Activated CD4-positive, alpha-beta T cell treated with anti-CD3 and anti-CD28 coated beads for 48 hours (primary cell): ENCODE results near the gene SKAP2.

Experiments used
- DNase-seq: peaks from one replicate; pipeline ENCODE4 v3.0.0-alpha.2; 2020

The SKAP2 gene, protein sequence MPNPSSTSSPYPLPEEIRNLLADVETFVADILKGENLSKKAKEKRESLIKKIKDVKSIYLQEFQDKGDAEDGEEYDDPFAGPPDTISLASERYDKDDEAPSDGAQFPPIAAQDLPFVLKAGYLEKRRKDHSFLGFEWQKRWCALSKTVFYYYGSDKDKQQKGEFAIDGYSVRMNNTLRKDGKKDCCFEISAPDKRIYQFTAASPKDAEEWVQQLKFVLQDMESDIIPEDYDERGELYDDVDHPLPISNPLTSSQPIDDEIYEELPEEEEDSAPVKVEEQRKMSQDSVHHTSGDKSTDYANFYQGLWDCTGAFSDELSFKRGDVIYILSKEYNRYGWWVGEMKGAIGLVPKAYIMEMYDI

DNA sequence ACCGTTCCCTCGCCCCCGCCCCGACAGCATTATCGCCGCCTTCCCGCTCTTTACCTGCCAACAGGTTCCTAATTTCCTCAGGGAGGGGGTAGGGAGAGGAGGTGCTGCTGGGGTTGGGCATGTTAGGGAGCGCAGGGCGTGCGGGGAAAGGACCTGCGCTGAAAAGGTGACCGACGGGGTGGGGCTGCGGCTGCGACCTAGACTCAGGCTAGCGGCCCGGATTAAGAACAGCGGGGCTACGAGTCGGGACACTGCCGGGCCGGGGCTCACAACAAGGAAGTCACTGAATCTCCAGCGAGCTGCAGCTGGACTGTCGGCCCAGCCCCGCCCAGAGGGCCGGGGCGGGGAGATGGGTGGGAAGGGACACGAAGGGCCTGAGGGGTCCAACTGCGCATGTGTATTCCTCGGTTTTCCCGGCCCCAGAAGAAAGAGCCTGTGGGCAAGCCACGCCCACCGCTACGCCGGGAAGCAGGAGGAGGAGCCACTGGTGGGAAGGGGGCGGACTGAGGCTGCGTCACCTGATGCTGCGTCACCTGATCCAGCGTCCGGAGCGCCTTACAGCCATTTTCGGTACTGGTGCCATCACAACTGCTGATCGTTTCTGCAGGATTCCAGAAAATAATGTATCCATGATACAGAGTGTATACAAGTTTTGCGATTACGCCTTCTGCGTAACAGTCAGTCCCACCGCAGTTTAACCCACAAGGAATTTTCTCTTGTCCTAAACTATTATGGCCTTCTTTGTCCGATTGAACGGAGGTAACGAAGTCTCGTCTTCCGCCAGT lies at the start of gene SKAP2:
SKAP2 (minus strand) TSS at position 282 of the 785 bp plus-strand sequence; CDS start at position 121, 161 bp downstream.
- peak; percentile 90 for DNase-seq

DNA sequence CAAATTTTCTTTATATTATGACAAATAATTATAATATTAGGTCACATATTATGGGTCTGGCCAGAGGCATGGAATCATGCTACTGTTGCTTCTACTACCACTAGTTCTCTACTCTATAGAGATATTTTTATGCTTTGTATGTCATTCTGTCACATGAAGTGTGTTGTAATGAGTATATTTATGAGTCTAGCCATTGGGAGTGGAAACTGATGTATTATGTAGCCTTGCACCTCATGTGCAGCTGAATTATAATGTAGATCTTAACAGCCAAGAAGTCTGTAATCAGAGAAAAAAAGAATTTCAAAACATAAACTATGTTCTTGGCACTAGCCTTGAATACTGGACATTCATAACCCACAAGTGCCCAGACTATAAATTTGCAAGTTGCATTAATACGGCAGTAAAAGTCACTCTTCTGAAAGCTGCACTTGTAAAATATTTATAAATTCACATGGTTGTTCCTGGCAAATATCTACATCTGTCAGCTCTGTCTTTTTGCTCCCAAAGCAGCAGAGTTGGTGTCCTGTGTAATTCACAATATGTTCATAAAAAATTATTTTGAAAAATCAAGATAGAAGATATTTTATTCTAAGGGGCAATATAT lies 48.6 kb upstream of the SKAP2 start:
- no peak for DNase-seq

DNA sequence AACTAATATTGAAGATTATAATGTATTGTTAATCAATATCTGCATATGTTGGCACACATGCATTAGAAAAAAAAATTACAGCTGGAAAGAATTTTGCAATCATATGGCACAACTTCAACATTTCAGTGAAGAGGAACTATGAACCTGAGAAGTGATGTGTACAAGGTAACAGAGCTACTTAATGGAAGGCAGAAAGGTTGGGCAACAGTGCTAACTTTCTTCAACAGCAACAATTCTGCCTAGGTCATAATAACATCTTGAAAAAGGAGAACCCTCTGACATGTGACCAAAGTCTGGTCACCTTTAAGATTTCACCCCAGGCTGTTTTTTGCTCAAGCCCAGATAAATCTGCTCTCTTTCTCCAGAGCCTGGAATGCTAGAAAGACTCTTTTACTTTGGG lies 47.9 kb upstream of the SKAP2 start:
- no peak for DNase-seq

DNA sequence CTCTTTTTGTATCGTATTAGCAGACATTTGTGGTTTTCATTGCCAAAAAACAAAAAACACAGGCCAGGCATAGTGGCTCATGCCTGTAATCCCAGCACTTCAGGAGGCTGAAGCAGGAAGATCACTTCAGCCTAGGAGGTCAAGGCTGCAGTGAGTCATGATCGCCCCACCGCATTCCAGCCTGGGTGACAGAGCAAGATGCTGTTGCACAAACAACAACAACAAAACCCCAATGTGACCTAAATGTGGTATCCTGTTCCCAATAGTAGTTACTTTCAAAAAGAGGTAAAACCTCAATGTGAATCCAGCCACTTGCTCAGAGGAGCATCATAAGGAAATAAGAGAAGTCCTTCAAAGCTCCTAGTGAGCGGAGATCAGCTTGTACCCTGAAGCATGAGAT lies 45.8 kb upstream of the SKAP2 start:
- DNase-seq = no peak

DNA sequence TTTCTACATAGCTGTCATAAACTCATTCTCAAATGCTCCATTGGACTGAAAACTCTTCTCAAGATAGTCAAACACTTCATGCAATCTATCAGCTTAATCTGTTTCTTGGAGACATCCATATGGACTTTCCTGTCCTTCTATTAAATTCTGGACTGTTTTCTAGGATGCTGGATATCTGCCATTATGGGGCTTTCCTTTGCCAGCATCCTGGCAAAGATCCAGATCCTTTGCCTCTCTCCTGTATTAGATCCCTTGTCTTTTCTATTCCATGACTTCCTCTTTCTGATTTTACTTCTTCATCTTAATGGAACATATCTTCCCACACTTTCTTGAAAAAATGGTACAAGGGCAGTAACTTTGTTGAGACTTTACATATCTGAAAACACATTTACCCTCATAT lies 35.9 kb upstream of the SKAP2 start:
- DNase-seq = no peak

DNA sequence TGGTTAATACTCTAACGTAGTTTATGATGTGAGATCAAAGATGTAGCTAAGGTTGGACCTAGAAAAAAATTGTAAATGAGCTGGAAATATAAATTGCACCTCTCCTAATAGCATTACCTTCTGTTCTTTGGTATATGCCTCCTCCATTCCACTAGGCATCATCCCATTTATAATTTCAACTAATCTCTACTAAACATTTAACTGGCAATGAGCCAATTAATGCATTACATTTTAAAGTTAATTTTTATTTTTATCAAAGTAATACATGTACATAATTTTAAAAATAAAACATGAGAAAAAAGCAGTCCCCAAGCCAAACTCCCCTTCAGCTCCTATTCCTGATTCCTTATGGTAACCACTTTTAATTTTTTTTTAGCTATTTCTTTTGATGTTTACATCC lies 35.1 kb upstream of the SKAP2 start:
- DNase-seq = no peak

DNA sequence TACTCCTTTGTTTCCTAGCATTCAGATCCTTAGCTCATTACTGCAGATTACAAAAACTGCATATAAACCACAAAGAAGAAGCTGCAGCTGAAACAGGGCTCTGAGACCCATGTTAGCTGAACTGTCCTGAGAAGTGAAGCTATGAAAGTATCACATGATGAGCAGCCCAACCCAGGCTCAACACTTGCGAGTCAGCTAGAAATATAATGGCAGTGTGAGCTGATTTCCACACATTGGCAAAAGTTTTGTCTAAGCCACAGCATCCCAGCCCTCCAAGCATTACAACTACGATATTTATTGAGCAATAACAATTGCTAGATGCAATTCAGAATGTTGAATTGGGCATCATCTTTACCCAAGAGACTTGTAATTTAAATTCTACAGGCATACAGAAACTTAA lies 34.5 kb upstream of the SKAP2 start:
- no peak for DNase-seq

DNA sequence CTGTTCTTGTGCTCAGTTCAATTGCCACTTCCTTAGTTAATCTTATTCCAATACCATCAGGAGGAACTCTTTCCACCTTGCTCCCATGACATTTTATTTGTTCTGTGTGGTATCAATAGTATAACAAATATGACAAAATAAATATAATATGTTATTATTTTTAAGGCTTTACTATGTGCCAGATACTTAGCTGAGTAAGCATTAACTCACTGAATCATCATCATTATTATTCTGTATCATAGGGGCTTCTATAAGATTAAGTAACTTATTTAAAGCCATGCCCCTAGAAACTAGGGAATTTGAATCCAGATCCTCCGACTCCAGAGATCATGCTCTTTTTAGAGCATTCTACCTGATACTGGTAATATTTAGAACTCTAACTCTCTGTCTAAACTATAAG lies 33.5 kb upstream of the SKAP2 start:
- no peak for DNase-seq

DNA sequence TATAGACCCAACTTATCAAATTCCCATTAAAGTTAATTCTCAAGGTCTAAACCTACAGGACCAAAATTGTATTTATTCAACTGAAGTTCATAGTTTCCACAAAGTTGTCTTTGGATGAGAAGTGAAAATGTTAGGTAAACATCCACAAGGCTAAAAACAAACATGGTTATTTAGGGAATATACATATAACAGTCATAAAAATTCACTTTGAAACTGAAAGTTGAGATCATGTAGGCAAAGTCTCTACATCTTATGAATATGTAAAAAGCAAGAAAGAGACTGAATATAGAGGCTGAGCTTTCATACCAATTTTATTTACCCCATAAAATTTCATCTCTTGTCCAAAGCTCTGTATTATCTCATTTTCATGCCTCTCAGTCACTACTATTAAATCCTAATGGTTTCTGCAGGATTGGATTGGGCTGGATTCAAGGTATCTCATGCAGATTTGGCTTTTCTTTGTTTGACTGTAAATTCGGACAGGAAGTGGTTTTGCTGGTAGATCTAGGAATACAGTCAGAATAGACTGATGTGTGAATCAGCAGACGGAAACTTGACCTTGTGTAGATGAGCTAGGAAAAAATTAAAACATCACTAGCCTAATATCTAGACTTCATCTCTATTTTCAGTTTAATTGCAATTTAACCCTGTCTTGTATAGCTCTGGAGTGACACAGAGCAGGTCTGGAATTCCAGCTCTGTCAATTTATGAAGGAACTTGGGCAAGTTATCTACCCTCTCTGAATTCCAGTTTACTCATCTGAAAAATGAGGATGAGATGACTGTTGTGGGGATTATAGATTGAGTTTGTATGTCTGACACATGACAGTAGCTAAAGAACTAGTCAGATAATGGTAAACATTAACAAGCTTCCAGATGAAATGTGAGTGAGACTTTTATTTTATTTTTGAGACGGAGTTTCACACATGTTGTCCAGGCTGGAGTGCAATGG lies 27.3 kb upstream of the SKAP2 start:
- DNase-seq = no peak

DNA sequence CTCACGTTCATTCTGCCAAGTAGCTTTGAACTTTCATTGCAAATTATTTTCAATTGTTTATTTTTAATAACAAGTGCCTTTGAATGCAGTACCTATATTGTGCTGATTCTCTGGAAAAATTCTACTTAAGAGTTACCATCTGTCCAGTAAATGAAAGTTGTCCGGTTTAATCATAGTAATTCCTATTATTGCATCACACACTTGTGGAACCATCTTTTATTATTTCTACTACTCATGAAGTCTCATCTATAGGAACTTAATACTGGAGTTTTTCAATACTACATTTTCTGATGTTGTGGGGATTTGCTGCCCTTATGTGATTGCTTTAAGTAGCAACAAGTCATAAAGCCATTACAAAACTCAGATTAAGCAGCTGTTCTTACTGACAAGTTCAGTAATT lies 16.5 kb upstream of the SKAP2 start:
- no peak for DNase-seq

DNA sequence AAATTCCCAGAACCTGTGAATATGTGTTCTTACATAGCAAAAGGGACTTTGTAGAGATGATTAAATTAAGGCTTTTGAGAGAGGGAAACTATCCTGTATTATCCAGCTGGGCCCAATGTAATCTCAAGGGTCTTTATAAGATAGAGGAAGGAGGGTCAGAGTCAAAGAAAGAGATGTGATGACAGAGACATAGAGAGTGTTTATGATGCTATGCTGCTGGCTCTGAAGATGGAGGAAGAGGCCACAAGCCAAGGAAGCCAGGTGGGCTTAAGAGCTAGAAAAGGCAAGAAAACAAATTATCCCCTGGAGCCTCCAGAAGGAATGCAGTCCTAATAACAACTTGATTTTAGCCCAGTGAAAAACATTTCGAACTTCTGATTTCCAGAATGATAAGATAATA lies 15.3 kb upstream of the SKAP2 start:
- DNase-seq = no peak

DNA sequence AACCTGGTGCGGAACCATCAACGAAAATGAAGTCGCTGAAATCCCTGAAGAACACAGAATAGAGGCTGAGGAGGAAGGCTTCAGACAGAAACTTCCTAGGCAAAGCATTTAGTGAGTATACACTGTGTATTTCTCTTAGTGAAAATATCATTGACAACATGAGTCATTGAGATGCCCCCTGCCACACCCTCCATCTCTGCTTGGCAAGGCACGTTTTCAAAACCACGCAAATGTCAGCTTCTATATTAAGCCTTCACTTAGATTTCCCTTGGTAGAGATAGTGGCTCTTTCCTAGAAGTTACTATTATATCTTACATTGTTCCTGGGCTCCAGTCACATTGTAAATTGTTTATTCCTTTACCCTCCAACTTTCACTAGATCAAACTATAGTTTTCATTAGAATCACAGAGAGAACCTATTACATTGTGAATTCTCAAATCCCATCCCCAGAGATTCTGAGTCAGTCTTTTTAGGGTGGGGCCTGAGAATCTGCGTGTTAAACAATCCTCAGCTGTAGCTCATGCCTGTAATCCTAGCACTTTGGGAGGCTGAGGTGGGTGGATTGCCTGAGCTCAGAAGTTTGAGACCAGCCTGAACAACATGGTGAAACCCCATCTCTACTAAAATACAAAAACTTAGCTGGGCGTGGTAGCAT lies 4.6 kb upstream of the SKAP2 start:
- no peak for DNase-seq

DNA sequence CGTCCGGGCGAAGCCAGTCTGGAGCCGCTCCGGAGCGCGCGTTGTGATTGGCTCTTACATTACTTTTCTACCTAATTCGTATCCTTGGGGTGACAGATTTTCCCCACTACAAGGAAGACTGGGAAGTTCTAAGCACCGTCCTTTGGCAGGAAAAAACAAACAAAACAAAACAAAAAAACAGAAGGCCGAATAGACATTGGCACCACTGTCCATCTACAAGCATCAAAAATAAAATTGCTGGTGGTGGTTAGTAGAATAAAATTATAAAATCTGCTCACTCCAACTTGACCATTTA lies 651 bp upstream of the SKAP2 start:
- no peak for DNase-seq

DNA sequence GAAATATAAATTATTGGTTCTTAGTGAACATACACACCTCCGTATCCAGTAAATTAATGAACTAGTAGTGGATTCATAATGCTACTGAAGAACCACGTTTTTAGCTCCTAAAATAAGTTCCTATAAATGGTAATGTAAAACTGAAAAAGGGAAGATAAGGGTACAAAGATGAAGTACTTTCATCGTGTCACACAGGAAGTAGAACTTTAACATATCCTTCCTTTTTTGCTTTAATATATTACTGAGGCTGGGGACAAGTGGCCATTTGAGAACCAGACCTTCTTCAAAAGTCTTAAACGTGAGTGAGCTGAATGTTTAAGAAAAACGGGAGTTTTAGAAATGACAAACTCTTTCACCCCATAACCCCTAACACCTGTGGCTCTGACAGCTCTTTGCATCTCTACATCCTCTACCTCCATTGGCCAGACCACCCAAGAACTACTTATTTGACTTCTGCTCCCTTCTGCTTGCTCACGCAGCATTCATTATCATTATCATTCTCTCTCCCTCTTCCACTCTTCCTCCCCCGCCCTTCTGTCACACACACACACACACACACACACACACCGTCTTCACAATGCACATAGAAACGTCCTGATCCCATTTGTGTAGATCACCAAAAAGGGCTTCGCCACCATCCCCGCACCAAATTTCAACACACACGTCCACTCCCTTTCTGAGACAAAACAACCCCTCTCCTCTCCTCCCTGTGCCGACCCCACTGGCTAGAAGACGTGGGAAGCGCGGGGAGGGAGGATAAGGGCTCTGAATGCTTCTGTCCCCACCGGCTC lies 677 bp downstream of the SKAP2 start:
- no peak for DNase-seq

DNA sequence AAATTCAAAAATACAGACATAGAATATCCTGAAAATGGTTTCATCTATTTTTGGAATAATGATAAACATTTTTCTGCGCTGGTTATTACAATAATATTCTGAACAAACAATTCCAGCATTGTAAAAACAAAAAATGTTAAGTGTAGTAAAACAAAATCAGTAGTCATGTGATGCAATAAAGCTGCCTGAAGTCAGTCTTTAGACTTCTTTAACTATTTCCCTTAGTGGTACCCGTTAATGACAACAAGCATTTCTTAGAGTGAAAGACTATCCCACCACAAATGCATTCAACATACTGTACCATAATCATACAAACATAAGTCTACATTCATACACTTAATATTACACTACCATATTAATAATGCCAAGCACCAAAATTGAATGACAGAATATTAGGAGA lies 1.6 kb downstream of the SKAP2 start:
- no peak for DNase-seq

DNA sequence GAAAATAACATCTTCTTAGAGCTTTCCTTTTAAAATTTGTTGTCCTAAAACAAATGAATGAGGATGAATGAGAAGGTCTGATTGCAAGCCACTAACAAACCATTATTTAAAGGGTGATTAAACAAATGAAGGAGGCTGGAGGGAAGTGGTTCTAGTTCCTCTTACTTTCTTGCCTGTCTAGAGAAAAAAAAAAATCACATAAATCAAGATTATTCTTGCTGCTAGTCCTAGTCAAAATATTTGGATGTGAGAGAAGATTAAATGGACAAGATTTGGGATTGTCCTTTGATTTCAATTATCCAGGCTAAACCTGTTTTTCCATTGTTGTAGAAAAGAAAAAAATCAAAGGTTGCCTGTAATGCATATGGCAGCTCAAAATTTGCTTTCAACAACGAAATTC lies 3.3 kb downstream of the SKAP2 start:
- DNase-seq = no peak

DNA sequence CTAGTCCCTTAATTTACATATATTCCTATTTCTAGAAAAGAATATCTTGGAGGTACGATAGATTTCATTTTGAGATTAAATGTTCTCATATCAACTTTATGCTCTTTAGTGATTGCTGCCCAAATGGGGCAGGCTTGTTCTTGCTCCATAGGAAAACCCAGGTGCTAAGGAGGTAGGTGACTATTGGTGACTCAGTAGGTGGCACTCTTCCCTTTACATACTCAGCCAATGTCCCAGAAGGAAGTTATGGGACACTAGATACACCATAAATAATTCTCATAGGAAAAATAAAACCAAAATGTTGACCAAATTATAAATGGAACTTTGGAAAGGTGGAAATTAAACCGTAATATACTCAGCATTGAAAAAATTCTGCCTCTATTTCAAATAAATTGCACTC lies 4.0 kb downstream of the SKAP2 start:
- DNase-seq = no peak

DNA sequence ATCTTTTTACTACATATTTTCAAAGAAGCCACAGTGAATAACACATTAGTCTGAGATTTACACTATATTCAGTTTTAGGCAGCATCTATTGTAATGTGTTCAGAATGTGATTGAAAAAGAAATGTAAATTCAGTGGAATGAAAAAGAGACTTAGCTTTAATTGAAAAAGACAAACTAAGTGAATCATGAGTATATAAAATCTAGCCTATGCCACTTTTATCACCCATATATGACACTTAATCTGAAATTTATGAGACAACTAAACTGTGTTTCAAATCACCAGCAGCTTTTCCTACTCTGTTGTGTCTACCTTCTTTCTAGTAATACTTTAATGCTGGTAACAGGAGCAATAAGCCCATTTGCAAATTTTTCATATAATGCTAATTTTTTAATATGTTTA lies 4.7 kb downstream of the SKAP2 start:
- DNase-seq = no peak

DNA sequence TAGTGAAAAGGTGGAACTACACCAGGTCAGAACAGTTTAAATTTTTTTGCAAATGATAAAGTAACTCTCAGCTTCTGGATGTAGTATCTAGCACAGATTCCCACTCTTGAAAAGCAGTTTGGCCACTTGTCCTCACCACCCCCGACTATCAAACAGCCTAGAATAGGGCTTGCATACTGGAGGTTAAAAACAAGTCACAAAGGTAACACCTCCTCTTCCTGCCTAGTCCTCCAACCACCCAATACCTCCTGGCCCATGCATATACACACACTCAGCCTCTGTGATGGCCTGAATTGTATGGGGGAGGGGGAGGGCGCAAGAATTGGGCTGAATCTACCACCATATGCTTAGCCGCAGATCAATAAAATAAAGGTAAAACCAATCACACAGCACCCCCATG lies 5.7 kb downstream of the SKAP2 start:
- no peak for DNase-seq

DNA sequence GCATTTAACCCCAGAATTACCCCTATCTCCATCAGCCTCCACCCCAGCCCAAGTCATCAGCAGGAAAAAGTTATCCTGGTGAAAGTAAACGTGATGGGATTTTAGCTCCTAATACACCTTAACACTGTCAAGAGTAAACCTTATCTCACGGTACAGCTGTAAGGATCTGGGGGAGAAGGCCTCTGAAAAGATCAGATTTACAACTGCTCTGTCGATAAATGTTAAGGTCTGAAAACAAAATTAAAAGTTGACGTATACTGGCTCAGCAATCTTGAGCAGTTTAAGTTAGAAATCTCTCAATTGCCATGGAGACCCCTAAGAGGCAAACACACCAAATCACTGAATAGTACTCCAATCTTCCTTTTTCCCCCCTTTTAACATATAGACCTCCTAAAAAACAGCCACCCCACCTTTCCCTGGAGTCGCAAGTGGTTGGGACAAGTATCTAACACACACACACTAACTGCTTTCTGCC lies 6.1 kb downstream of the SKAP2 start:
- DNase-seq = no peak

DNA sequence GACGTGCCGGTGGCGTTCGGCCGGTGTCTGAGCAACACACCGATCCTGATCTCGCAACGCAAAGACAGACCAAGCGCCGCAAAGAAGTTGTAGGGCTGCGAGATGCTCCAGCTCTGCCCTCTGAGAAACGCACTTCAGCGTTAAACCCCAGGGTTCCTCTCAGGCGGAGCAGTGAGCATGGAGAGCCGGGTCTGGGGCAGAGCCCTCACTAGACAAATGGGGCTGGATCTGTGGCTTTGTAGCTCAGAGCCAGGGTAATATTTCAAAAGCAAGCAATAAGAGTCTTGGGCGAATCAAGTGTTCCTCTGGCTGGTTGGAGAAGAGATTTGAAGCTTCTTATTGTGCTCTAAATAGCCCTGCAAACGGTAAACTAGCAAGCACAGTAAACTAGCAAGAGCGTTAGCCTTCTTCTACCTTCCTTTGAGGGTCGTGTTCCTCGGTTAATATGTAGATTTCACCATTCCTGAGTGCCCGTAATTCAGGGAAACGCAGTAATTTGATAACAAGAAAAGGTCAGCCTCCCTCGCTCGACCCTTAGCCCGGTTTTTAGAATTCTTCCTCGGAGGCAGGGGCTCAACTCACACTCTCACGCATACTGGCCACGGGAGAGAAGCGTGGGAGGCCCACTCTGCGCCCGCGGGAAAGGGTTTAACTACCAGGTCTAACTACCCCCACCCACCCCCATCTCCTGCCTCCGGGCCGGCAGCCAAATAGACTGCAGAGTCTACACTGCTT lies 6.7 kb downstream of the SKAP2 start:
- peak; percentile 11 for DNase-seq
